HCT116 (cell line): Measurements from ENCODE around the gene PLCB4. TPM values are rescaled to one million over a fixed set of nuclear protein-coding genes. Genes with fewer than 3 reads are reported as not detected.

Experiments used
- ATAC-seq: fragments of 200-7000 bp; cut with Tn5 transposase; 2 replicates; pipeline ENCODE4 v1.9.1; 2020; ENCODE audit warnings: mild to moderate bottlenecking, moderate library complexity
- BruUV-seq: library from RNA; stranded (reverse); fragments of 400-500 nt; replicated peaks from 2 replicates; lab custom pipeline; 2021; lab: Mats Ljungman, UMichigan
- CTCF ChIA-PET: fragments of 300-600 bp; sonication (Branson Sonifier 250); formaldehyde crosslinking; loops from one replicate; lab custom pipeline; 2021; ENCODE audit warnings: antibody characterized with exemption; lab: Charles Lee
- POLR2A ChIA-PET: fragments of 300-600, 350-600 bp; sonication (Branson Sonifier 250); formaldehyde crosslinking; loops from one replicate; lab custom pipeline; 2021; ENCODE audit warnings: antibody characterized with exemption; lab: Charles Lee
- RAD21 ChIA-PET, 2 experiments: fragments of 300-600 bp; sonication (Branson Sonifier 250); formaldehyde crosslinking; loops; one replicate each; lab custom pipeline; 2023; ENCODE audit warnings: low total read pairs in 2 of 2; ENCODE audit not compliant: uncharacterized antibody in 2 of 2, unreplicated experiment in 2 of 2, low non-redundant PET in 1 of 2; lab: Charles Lee
- DNase-seq: peaks from one replicate; pipeline ENCODE4 v3.0.0-alpha.2; 2010; ENCODE audit warnings: low read depth, low spot score
- H2AFZ ChIP-seq: fragments of 200-600 bp; shearing (Covaris generic), sonication (generic); 2 replicates; pipeline ENCODE4 v1.6.1; 2017; ENCODE audit warnings: low read depth, mixed run types, mixed read lengths, antibody characterized with exemption, low read length; ENCODE audit not compliant: poor library complexity, severe bottlenecking
- H3K27ac ChIP-seq: 2 replicates; pipeline ENCODE4 v1.5.1; 2012; ENCODE audit warnings: low read depth, low read length
- H3K27me3 ChIP-seq: fragments of 200-600 bp; sonication (generic); 2 replicates; pipeline ENCODE4 v1.6.1; 2016; ENCODE audit warnings: mixed run types, low read length, mixed read lengths; ENCODE audit not compliant: insufficient read depth
- H3K36me3 ChIP-seq, 2 experiments: fragments of 200-500 bp in 1 of 2; fragments of 200-600 bp in 1 of 2; sonication (Bioruptor generic) in 1 of 2; sonication (generic) in 1 of 2; 2 replicates each; pipeline versions ENCODE4 v1.5.1 to v1.6.1; 2014 to 2016; ENCODE audit warnings: low read length in 2 of 2, inconsistent platforms in 1 of 2, mixed read lengths in 1 of 2, mixed run types in 1 of 2; ENCODE audit not compliant: insufficient read depth in 2 of 2, control insufficient read depth in 1 of 2
- H3K4me1 ChIP-seq, 2 experiments: fragments of 200-600 bp in 1 of 2; sonication (generic) in 1 of 2; 2 replicates each; pipeline versions ENCODE4 v1.5.1 to v1.6.1; 2012 to 2017; ENCODE audit warnings: low read length in 2 of 2, inconsistent platforms in 1 of 2, mild to moderate bottlenecking in 1 of 2, mixed read lengths in 1 of 2, mixed run types in 1 of 2, moderate library complexity in 1 of 2; ENCODE audit not compliant: insufficient read depth in 2 of 2, control insufficient read depth in 1 of 2
- H3K4me2 ChIP-seq: fragments of 200-600 bp; sonication (generic); 2 replicates; pipeline ENCODE4 v1.6.1; 2017; ENCODE audit warnings: mixed run types, low read length, mixed read lengths
- H3K4me3 ChIP-seq, 2 experiments: fragments of 200-600 bp in 1 of 2; sonication (generic) in 1 of 2; replicated peaks in 1 of 2; 2 replicates each; pipeline ENCODE4 v1.5.1; 2011 to 2016; ENCODE audit warnings: low read length in 2 of 2, control low read depth in 1 of 2, low read depth in 1 of 2, mild to moderate bottlenecking in 1 of 2, mixed read lengths in 1 of 2, mixed run types in 1 of 2
- H3K79me2 ChIP-seq: fragments of 200-600 bp; sonication (generic); 2 replicates; pipeline ENCODE4 v1.6.1; 2017; ENCODE audit warnings: mild to moderate bottlenecking, mixed run types, low read length, moderate library complexity, mixed read lengths; ENCODE audit not compliant: insufficient read depth
- H3K9ac ChIP-seq: fragments of 200-600 bp; sonication (generic); 2 replicates; pipeline ENCODE4 v1.6.1; 2016; ENCODE audit warnings: low read length, mixed read lengths
- H3K9me2 ChIP-seq: fragments of 200-600 bp; sonication (generic), shearing (Covaris generic); 2 replicates; pipeline ENCODE4 v1.6.1; 2017; ENCODE audit warnings: mixed run types, mild to moderate bottlenecking, moderate library complexity; ENCODE audit not compliant: insufficient read depth
- H3K9me3 ChIP-seq, 2 experiments: fragments of 200-500 bp in 1 of 2; fragments of 200-600 bp in 1 of 2; sonication (Bioruptor generic) in 1 of 2; sonication (generic) in 1 of 2; 2 replicates each; pipeline ENCODE4 v1.6.1; 2014 to 2017; ENCODE audit warnings: low read length in 2 of 2, mixed read lengths in 2 of 2, inconsistent platforms in 1 of 2, low read depth in 1 of 2, mild to moderate bottlenecking in 1 of 2, mixed run types in 1 of 2, moderate library complexity in 1 of 2; ENCODE audit not compliant: control insufficient read depth in 1 of 2, insufficient read depth in 1 of 2
- H4K20me1 ChIP-seq: fragments of 200-600 bp; sonication (generic), shearing (Covaris generic); 2 replicates; pipeline ENCODE4 v1.6.1; 2017; ENCODE audit warnings: mixed run types, mild to moderate bottlenecking, moderate library complexity; ENCODE audit not compliant: insufficient read depth
- CBX3 ChIP-seq: IDR thresholded peaks from 2 replicates; pipeline ENCODE4 v1.6.1; 2012; ENCODE audit warnings: low read depth
- MAX ChIP-seq: IDR thresholded peaks from 2 replicates; pipeline ENCODE4 v1.6.1; 2012
- REST ChIP-seq: IDR thresholded peaks from 2 replicates; pipeline ENCODE4 v1.6.1; 2012; ENCODE audit warnings: low read depth
- SIN3A ChIP-seq: IDR thresholded peaks from 2 replicates; pipeline ENCODE4 v1.6.1; 2012; ENCODE audit warnings: low read depth
- YY1 ChIP-seq: IDR thresholded peaks from 2 replicates; pipeline ENCODE4 v1.6.1; 2011; ENCODE audit warnings: low read length, low read depth, moderate library complexity, mild to moderate bottlenecking; ENCODE audit not compliant: insufficient replicate concordance; ENCODE audit errors: extremely low read depth
- intact Hi-C: fragments of 100-400 bp; cut with micrococcal nuclease; formaldehyde crosslinking; loops from 2 replicates; pipeline ENCODE4 v1.10.0; 2022
- total RNA-seq: library from RNA; stranded (reverse); gene quantifications from one replicate; pipeline ENCODE4 v1.2.1, GENCODE V29; 2021; ENCODE audit not compliant: unreplicated experiment
- TF ChIP-seq, protein P1 (sequence below): IDR thresholded peaks from 2 replicates; pipeline ENCODE4 v1.6.1; 2011; ENCODE audit warnings: mild to moderate bottlenecking, low read length, moderate library complexity; ENCODE audit not compliant: insufficient replicate concordance; ENCODE audit errors: extremely low read depth

PLCB4 gene
- total RNA-seq, 1 experiment from 2014 or later = 2.5 TPM

DNA sequence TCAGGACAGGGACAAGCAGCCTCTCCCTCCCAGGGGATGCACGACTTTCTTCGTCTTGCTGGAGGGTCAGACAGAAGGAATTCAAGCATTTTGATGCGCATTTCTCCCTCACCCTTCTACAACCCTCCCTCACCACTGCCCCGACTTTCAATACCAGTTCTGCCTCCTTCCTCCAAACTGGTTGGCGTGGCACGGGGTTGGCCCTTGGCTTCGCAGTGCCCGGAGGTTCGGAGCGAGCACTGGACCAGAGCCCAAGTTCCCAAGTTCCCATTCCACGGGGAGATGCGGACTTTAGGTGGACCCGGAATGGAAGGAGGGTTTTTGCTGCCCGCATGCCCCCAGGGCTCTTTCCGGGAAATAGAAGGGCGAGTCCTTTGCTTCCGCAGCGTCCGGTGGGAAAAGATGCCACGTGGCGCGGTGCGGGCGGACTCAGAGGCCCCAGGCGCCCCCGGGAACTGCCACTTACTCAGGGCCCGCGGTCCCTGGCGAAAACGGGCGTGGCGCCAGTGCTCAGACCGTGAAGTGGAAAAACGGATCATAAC is 437.5 kb downstream of the PLCB4 start:
- H2AFZ ChIP-seq = no peak overlapping the region
- H3K27ac ChIP-seq = no peak overlapping the region
- ATAC-seq (no peak), DNase-seq (no peak)
- H3K36me3 ChIP-seq = no peaks in the 10 kb centered on the region
- POLR2A ChIA-PET = no interaction called here
- no peaks in the 10 kb centered on the region for H3K9me3 ChIP-seq
- H4K20me1 ChIP-seq = no peaks in the 10 kb centered on the region; the same call in 1 of the 2 replicates
- H3K79me2 ChIP-seq = no peaks in the 10 kb centered on the region
- no peak overlapping the region for H3K9ac ChIP-seq
- intact Hi-C loops = no loop called here
- RAD21 ChIA-PET = no interaction called here
- no peak overlapping the region for H3K4me2 ChIP-seq
- no peak overlapping the region for H3K4me3 ChIP-seq
- peaks cover 6% of the 10 kb centered on the region; the same call in 1 of the 2 replicates for H3K27me3 ChIP-seq
- CTCF ChIA-PET = no interaction called here
- TF ChIP-seq MAX (no peak), YY1 (no peak), CBX3 (no peak), REST (no peak), SIN3A (no peak)
- TF ChIP-seq, protein P1, sequence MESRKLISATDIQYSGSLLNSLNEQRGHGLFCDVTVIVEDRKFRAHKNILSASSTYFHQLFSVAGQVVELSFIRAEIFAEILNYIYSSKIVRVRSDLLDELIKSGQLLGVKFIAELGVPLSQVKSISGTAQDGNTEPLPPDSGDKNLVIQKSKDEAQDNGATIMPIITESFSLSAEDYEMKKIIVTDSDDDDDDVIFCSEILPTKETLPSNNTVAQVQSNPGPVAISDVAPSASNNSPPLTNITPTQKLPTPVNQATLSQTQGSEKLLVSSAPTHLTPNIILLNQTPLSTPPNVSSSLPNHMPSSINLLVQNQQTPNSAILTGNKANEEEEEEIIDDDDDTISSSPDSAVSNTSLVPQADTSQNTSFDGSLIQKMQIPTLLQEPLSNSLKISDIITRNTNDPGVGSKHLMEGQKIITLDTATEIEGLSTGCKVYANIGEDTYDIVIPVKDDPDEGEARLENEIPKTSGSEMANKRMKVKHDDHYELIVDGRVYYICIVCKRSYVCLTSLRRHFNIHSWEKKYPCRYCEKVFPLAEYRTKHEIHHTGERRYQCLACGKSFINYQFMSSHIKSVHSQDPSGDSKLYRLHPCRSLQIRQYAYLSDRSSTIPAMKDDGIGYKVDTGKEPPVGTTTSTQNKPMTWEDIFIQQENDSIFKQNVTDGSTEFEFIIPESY = no peak
- BruUV-seq = no TSS peak
- H3K4me1 ChIP-seq = no peaks in the 10 kb centered on the region
- H3K9me2 ChIP-seq = no peaks in the 10 kb centered on the region
